Measurements from ENCODE around the gene FBXW11.
"Not testable (repeated sequence)": the region's sequence is repeated elsewhere in the genome, so short reads cannot be mapped to it uniquely, and the experiment has no call there.

Gene FBXW11

GRCh38 chr5:171897231-171897630 lies 109.2 kb downstream of the FBXW11 start:
- ChIA-PET POLR2A (no interaction called here), CTCF (no interaction called here)
- TF ChIP-seq LEF1 (IDR thresholded peaks at IDR 0.05; ENCODE audit: borderline replicate concordance) (no peak), ZNF384 (IDR thresholded peaks at IDR 0.05) (no peak), HDGF (IDR thresholded peaks at IDR 0.05; ENCODE audit: borderline replicate concordance) (no peak), FOXA1 (IDR thresholded peaks at IDR 0.05) (no peak), SP1 (IDR thresholded peaks at IDR 0.05) (no peak), ELF4 (IDR thresholded peaks at IDR 0.05) (no peak), BHLHE40 (IDR thresholded peaks at IDR 0.05; ENCODE audit: borderline replicate concordance) (no peak), FOXK2 (IDR thresholded peaks at IDR 0.05) (no peak), ARNT (IDR thresholded peaks at IDR 0.05) (no peak), SUZ12 (IDR thresholded peaks at IDR 0.05) (no peak)
- DNase-seq (ENCODE audit: extremely low spot score), result no peak

- no peak for DNase-seq (ENCODE audit: extremely low spot score)
- CTCF ChIA-PET, result no interaction called here
- TF ChIP-seq CTBP1 (IDR thresholded peaks at IDR 0.05; ENCODE audit: borderline replicate concordance) (no peak), SP1 (IDR thresholded peaks at IDR 0.05) (no peak), NFRKB (IDR thresholded peaks at IDR 0.05) (no peak), ZNF384 (IDR thresholded peaks at IDR 0.05) (no peak), ELF4 (IDR thresholded peaks at IDR 0.05) (no peak), BHLHE40 (IDR thresholded peaks at IDR 0.05; ENCODE audit: borderline replicate concordance) (no peak), FOXK2 (IDR thresholded peaks at IDR 0.05) (no peak), LEF1 (IDR thresholded peaks at IDR 0.05; ENCODE audit: borderline replicate concordance) (no peak), SUZ12 (IDR thresholded peaks at IDR 0.05) (no peak), ARNT (IDR thresholded peaks at IDR 0.05) (no peak), FOXA1 (IDR thresholded peaks at IDR 0.05) (no peak), TARDBP (IDR thresholded peaks at IDR 0.05) (no peak), L3MBTL2 (conservative IDR thresholded peaks at IDR 0.05) (no peak), PKNOX1 (IDR thresholded peaks at IDR 0.05) (no peak)
- POLR2A ChIA-PET, result no interaction called here
Observed at GRCh38 chr5:171895081-171895480, 111.4 kb downstream of the FBXW11 start.

- CTCF ChIA-PET, result interaction anchor here (1.0 to 1.6 kb wide), 2 partner anchors 18 to 263 kb away, joined by 3 to 4 read pairs; no protein-coding TSS in a partner anchor
- no peak for DNase-seq (ENCODE audit: extremely low spot score)
- POLR2A ChIA-PET, result interaction anchor here (1.4 kb wide), 1 partner anchor 10 kb away, joined by 3 read pairs; no protein-coding TSS in a partner anchor
- TF ChIP-seq TARDBP (IDR thresholded peaks at IDR 0.05), result no peak
- TF ChIP-seq ARNT (IDR thresholded peaks at IDR 0.05), result no peak
- no peak for TF ChIP-seq FOXM1 (IDR thresholded peaks at IDR 0.05; ENCODE audit: borderline replicate concordance)
- no peak for TF ChIP-seq SP1 (IDR thresholded peaks at IDR 0.05)
- no peak for TF ChIP-seq PKNOX1 (IDR thresholded peaks at IDR 0.05)
- TF ChIP-seq SUZ12 (IDR thresholded peaks at IDR 0.05), result no peak
- no peak for TF ChIP-seq BHLHE40 (IDR thresholded peaks at IDR 0.05; ENCODE audit: borderline replicate concordance)
- no peak for TF ChIP-seq FOXA1 (IDR thresholded peaks at IDR 0.05)
- no peak for TF ChIP-seq NFRKB (IDR thresholded peaks at IDR 0.05)
- TF ChIP-seq LEF1 (IDR thresholded peaks at IDR 0.05; ENCODE audit: borderline replicate concordance), result no peak
- TF ChIP-seq HDGF (IDR thresholded peaks at IDR 0.05; ENCODE audit: borderline replicate concordance), result no peak
- no peak for TF ChIP-seq ELF4 (IDR thresholded peaks at IDR 0.05)
- no peak for TF ChIP-seq ZNF384 (IDR thresholded peaks at IDR 0.05)
- no peak for TF ChIP-seq FOXK2 (IDR thresholded peaks at IDR 0.05)
- no peak for TF ChIP-seq L3MBTL2 (conservative IDR thresholded peaks at IDR 0.05)
- no peak for TF ChIP-seq CTBP1 (IDR thresholded peaks at IDR 0.05; ENCODE audit: borderline replicate concordance)
Observed at GRCh38 chr5:171893290-171893886, 113.0 kb downstream of the FBXW11 start.

- TF ChIP-seq FOXK2 (IDR thresholded peaks at IDR 0.05) (no peak), FOXM1 (IDR thresholded peaks at IDR 0.05; ENCODE audit: borderline replicate concordance) (no peak), FOXA1 (IDR thresholded peaks at IDR 0.05) (no peak), BHLHE40 (IDR thresholded peaks at IDR 0.05; ENCODE audit: borderline replicate concordance) (no peak)
- no peak for DNase-seq (ENCODE audit: extremely low spot score)
- CTCF ChIA-PET, result no interaction called here
- POLR2A ChIA-PET, result no interaction called here
Observed at GRCh38 chr5:171891595-171891994, 114.8 kb downstream of the FBXW11 start.

- no peak for DNase-seq (ENCODE audit: extremely low spot score)
- CTCF ChIA-PET, result no interaction called here
- TF ChIP-seq HDGF (IDR thresholded peaks at IDR 0.05; ENCODE audit: borderline replicate concordance) (no peak), L3MBTL2 (conservative IDR thresholded peaks at IDR 0.05) (no peak), SUZ12 (IDR thresholded peaks at IDR 0.05) (no peak), NFRKB (IDR thresholded peaks at IDR 0.05) (no peak), FOXA1 (IDR thresholded peaks at IDR 0.05) (no peak), BHLHE40 (IDR thresholded peaks at IDR 0.05; ENCODE audit: borderline replicate concordance) (no peak)
- POLR2A ChIA-PET, result no interaction called here
Observed at GRCh38 chr5:171891150-171891549, 115.3 kb downstream of the FBXW11 start.

- POLR2A ChIA-PET, result no interaction called here
- TF ChIP-seq HDGF (IDR thresholded peaks at IDR 0.05; ENCODE audit: borderline replicate concordance), result no peak
- CTCF ChIA-PET, result no interaction called here
Observed at GRCh38 chr5:171888051-171888481, 118.4 kb downstream of the FBXW11 start.

GRCh38 chr5:171886037-171886436 lies 120.4 kb downstream of the FBXW11 start:
- CTCF ChIA-PET; POLR2A ChIA-PET; DNase-seq (ENCODE audit: extremely low spot score): not testable (repeated sequence)

More at GRCh38 chr5:171888051-171888481, 118.4 kb downstream of the FBXW11 start:
- DNase-seq (ENCODE audit: extremely low spot score), result no peak
